GM20431 (cell line): Measurements from ENCODE around the gene EIF3J.
"Not testable (repeated sequence)": the region's sequence is repeated elsewhere in the genome, so short reads cannot be mapped to it uniquely, and the experiment has no call there.

Experiments used
- in situ Hi-C: fragments of 300-500 bp; cut with MseI, MboI; formaldehyde crosslinking; loops from one replicate; pipeline ENCODE4 v1.15.0; 2020; ENCODE audit warnings: low sequenced_read_pairs; ENCODE audit not compliant: unreplicated experiment

The EIF3J gene, protein sequence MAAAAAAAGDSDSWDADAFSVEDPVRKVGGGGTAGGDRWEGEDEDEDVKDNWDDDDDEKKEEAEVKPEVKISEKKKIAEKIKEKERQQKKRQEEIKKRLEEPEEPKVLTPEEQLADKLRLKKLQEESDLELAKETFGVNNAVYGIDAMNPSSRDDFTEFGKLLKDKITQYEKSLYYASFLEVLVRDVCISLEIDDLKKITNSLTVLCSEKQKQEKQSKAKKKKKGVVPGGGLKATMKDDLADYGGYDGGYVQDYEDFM

DNA sequence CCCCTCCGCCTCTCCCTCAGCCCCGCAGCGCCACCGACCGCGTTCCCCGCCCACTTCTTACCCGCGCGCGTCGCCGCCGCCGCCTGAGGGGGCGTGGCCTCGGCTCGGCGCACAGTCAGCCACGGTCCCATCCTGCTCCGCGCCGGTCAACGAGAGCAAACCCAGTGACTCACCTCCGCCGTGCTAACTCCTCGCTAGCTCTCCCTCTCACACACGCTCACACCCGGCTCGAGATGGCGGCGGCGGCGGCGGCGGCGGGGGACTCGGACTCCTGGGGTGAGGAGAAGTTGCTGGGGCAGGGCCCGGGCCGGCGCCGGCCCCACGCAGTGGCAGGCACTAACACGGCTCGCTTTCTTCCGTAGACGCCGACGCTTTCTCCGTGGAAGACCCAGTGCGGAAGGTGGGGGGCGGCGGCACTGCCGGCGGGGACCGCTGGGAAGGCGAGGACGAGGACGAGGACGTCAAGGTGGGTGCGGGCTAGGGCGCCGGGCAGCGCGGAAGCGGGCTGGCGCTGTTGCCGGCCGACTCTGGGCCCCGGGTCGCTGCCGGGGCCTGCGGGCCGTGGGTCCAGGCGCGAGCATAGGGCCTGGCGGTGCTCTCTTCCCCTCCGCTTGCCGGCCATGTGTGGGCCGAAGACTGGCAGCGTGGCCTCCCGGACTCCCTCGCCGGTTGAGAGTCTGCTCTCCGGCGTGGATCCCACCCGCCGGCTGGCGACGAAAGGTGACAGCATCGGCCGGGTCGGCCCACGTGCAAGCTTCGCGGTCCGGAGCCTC, at the start of gene EIF3J:
TSS of gene EIF3J (plus strand) at position 186 of the 773 bp plus-strand sequence. CDS start at position 234, 48 bp downstream.
- in situ Hi-C loops, result no loop called here

DNA sequence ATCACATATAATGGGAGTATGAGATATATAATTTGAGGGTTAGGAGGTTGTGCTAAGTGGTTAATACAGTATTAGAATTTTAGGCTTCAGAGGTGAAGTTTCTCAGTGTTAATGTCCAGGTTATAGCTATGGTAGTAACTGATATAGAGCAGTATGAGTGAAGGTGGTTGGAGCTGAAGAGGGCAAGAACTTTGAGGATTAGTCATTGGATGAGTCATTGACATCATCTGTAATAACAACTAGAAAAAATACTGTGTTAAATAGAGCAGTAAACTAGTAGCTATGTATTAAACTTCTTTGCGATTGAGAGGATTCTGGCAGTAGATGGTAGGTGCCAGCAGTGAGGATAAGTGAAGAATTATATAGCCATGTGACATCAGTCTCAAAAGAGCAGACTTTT, 47.5 kb upstream of the EIF3J start:
- in situ Hi-C loops, result no loop called here

DNA sequence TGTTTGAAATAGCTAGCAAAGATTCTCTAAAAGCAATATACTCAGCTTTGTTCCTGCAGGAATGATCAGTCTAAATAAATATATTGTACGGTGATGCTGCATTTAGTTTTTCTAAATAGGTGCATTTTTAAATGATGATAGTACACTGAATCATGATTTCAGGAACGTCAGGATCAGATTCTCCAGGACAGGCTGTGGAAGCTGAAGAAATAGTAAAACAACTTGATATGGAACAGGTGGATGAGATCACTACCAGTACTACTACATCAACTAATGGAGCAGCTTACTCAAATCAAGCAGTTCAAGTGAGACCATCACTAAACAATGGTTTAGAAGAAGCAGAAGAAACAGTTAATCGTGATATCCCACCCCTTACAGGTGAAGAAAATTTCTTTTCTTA, 46.3 kb upstream of the EIF3J start:
- in situ Hi-C loops, result no loop called here

DNA sequence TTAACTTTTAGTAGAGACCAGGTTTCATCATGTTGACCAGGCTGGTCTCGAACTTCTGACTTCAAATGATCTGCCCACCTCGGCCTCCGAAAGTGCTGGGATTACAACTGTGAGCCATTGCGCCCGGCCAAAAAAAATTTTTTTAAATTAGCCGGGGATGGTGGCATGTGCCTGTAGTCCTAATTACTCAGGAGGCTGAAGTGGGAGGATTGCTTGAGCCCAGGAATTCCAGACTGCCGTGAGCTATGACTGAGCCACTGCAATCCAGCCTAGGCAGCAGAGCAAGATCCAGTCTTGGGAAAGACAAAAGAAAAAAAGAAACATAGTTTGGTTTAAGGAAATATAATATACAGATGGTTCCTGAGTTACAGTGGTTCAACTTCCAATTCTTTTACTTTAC, 44.9 kb upstream of the EIF3J start:
- in situ Hi-C loops, result no loop called here

DNA sequence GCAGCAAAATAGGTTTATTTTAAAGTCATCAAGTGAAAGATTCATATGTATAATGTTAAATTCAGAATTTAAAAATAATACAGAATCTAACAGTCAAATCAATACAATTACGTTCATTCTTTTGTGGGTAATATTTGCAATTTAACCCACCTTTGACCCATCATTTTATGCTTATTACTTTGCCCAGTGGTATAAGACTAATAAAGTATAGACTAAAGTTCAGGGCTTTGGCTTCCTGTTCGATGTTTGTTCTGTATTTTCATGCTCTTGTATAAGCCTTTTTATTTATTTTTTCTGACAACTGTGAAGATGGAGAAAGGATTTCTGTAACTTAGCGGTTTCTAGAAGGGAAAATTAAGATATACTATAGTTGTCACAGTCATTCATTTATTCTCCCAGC, 44.3 kb upstream of the EIF3J start:
- in situ Hi-C loops, result no loop called here

DNA sequence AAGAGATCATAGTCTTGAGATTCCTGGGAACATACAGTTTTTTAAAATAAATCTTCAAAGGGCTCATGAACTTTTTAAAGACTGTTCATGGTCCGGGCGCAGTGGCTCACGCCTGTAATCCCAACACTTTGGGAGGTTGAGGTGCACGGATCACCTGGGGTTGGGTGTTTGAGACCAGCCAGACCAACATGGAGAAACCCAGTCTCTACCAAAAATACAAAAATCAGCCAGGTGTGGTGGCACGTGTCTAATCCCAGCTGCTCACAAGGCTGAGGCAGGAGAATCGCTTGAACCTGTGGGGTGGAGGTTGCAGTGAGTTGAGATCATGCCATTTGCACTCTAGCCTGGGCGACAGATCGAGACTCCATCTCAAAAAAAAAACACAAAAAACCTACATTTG, 41.4 kb upstream of the EIF3J start:
- in situ Hi-C loops, result no loop called here

DNA sequence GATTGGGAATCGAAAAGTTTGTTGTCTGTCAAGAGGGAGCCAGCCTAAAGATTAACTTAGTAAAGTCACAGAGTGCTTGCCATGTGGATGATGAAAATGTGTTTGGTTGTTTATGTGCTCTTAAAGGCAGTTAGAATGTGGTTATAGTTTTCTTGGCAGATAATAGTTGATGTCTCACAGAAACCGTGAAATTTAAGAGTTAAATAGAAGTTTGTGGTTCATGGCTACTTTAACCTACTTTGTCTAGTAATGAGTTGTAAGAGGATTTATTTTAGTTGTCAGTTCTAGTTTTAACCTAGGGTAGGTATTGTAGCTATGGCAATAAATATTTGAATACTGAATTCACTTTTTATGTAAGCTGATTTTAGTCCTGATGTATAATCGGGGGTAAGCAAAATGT, 36.4 kb upstream of the EIF3J start:
- in situ Hi-C loops, result no loop called here

DNA sequence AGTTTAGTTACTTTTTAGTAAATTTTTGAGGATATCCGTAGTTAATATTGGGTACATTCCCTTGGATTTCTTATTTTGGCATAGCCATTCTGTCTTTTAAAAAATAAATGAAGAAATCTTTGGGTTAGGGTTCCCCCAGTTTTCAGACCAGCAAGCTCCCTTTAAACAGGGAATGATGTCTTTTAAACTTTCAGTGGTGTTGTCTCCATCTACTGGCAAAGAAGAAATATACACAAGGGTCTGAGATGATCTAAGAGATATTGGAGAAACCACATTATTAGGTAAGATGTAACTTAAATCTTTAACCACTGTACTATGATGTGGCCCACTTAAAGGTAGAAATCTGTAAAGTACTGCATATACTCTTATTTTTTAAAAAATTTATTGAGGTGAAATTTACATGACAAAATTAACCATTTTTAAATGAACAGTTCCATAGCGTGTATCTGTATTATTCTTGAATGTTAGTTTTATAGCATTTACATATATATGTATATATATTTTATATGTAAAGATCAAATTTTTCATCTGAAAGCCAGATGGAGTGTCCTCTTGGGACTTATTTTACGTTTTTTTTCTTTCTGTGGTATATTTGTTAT, 35.1 kb upstream of the EIF3J start:
- in situ Hi-C loops, result no loop called here

DNA sequence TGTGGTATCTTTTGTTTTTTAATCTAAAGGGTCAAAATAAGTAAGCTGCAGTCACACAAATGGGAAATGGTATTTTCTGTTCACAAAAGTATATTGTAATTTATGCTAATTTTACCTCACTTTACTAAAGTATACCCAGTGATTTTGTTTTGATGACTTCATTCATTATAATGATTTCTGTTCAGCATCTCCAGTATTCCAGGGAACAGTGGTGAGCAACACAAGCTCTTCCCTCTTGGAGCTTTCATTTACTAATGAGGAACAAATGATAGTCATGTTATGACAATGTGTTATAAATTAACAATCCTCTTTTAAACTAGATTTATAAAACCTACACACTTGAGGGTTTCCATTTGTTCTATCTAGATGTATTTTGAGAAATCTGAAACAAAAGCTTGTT, 20.5 kb upstream of the EIF3J start:
- in situ Hi-C loops, result no loop called here

DNA sequence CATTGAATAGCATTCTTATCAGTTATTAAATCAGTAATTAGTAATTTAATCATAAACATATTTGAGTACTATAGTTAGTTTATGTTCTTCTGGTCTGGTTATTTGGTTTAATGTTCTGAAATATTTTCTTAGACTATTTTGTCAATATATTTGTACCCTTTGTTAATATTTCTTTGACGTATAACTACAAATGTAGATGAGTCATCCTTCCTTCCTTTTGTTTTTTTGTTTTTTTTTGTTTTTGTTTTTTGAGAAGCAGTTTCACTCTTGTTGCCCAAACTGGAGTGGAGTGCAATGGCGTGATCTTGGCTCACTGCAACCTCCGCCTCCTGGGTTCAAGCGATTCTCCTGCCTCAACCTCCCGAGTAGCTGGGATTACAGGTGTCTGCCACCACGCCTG, 17.4 kb upstream of the EIF3J start:
- in situ Hi-C loops, result no loop called here

DNA sequence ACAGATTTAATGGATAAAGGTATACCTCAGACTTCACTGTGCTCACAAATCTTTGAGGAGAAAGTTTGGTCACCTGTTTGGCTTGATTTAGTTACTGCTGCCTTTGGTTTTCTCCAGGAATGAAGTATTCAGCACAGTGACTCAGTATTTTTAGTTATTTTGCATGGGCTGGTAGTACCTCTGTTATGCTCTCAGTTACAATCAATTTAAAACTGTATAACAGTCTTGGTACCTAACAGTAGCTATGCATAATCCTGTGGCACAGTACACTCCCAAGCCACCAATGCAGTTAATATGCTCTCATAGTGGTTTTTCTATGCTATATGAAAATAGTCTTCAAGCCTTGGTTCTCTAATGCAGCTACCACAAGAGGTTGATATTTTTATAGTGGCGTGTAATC, 11.9 kb upstream of the EIF3J start:
- in situ Hi-C loops, result no loop called here

DNA sequence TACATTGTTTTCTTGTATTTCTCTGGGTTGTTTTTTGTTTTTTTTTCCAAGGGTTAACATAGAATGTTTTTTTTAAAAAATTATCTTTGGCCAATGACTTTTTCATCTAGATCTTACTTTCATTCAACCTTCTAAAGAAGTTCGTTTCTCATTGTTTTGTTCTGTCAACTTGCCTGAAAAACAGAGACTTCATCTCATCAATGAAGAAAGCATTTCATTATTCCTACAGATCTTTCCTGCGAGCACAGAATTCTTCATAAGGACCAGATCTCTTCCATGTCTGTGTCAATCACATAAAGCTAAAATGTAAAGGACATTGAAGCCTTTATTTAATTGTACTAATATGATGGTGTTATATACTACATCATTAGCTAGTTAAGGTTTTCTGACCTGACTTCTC, 9.7 kb upstream of the EIF3J start:
- in situ Hi-C loops, result no loop called here

DNA sequence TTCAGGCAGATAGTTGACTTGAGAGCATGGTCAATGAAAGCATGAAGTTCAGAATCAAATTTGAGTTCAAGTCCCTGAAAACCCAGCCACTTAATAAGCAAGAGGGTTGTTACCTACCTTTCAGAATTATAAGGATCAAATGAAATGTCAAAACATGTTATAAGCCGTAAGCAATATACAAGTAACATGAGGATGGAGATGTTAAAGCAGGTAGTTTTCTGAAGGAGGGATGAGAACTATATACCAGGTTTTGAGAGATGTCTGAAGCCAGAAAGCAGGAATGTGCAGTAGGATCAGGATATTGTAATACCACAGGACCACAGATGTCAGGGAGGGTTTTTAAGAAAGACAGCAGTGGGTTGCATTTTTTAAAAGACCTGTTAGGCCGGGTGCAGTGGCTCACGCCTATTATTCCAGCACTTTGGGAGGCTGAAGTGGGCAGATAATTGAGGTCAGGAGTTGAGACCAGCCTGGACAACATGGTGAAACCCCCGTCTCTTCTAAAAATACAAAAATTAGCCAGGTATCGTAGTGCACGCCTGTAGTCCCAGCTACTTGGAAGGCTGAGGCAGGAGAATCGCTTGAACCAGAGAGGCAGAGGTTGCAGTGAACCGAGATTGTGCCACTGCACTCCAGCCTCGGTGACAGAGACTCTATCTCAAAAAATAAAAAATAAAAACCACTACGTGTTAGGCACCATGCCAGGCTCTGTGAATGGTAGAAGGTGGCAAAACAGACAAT, 6.9 kb upstream of the EIF3J start:
- in situ Hi-C loops, result no loop called here

DNA sequence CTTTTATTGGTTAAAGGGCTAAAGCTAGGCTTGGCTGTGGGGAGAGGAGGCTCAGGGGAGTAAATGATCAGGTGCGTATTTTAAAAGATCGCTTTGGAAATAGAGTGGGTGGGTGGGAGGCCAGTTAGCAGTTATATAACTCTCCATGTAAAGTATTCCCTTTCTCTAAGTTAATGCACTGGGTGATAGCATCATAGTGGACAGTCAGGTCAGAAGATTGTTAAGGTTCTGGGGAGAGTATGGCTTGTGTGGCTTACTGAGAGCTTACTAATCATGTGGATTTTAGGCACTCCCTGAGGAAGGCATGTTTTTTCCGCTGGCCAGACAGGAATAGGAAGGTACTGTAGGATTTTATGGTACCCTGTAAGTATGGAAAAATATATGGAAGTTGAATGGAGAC, 6.3 kb upstream of the EIF3J start:
- in situ Hi-C loops, result no loop called here

DNA sequence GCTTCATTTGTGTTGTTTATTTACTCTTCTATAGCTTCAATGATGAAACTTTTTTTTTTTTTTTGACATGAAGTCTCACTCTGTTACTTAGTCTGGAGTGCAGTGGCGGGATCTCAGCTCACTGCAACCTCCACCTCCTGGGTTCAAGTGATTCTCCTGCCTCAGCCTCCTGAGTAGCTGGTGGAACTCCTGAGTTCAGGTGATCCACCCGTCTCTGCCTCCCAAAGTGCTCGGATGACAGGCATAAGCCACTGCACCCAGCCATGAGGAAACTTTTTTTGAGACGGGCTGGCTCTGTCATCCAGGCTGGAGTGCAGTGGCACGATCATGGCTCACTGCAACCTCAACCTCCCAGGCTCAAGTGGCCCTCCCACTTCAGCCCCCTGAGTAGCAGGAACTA, 4.7 kb upstream of the EIF3J start:
- in situ Hi-C loops, result not testable (repeated sequence)

DNA sequence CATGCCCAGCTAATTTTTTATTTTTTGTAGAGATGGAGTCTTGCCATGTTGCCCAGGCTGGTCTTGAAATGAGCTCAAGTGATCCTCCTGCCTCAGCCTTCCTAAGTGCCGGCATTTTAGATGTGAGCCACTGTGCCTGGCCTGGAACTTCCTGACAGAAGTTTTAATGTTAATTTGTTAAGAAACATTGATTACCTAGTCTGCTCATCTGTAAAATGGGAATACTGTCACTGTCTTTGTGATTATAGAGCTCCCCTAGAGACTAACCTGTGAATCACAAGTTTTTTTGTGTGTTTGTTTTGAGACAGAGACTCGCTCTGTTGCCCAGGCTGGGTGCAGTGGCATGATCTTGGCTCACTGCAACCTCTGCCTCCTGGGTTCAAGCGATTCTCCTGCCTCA, 4.3 kb upstream of the EIF3J start:
- in situ Hi-C loops, result no loop called here

DNA sequence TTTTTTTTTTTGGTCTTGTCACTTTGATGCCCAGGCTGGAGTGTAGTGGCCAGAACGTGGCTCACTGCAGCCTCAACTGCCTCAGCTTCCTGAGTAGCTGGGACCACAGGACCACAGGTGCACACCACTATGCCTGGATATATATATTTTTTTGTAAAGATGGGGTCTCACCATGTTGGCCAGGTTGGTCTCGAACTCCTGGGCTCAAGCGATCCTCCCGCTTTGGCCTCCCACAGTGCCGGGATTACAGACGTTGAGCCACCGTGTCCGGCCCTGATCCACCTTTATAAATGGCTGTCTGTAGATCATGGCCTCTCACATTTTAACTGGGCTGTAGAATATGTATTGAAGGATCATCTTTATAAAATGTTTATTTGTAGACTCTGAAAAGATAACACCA, 1.9 kb upstream of the EIF3J start:
- in situ Hi-C loops, result no loop called here

DNA sequence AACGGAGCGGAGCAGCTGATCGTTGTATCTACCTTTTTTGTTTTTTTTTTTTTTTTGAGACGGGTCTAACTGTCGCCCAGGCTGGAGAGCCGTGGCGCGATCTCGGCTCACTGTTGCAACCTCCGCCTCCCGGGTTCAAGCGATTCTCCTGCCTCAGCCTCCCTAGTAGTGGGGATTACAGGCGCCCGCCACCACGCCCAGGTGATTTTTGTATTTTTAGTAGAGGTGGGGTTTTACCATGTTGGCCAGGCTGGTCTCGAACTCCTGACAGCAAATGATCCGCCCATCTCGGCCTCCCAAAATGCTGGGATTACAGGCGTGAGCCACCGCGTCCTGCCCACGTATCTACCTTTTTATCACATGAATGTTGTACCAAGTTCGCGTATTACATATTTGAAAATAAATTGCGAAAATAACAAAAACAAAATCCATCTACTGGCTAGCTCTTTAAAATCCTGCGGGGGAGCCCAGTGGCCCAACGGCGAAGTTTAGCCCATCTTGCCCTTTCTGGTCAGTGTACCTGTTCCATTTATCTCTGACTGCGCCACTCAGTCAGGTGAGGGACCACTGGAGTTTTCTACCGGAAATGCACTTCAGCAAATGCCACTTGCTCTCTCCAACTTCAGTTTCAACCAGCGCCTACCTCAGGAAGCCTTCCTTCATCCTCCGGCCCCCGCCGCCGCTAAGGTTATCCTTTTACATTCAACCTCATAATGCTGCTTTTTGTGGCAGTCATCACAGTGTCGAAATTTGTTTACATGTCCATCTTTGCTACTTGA, 1.2 kb upstream of the EIF3J start:
- in situ Hi-C loops, result no loop called here

DNA sequence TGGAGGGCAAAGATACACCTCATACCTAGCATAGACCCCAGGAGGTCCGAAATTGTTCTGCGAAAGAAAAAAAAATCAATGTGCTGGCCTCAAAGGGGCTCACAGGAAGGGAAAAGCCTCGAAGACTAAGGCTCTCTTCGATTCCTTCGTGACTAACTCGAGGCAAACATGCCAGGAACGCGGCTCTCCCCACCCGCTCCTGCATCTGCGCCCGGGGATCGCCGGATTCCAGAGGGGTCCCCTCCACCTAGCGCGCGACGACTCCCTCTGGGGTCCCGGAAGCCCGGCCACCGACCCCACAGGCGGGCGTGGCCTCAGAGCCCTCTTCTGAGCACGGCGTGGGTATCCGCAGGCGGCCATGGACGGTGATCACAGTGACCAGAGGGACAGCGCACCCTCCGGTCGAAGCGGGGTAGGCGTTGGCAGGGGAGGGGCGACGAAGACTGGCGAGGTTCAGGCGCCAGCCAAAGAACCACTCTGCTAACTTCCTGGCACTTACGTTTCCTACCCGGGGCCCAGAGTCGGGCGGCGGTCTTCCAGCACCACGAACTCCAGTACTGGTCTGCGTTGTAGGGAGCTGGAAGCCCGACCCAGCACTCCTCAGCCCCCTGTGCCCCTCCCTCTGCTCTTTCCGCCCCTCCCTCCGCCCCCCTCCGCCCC, 515 bp upstream of the EIF3J start:
- in situ Hi-C loops, result no loop called here
